Left ventricle myocardium inferior (tissue), 1 donor: ENCODE measurements around the gene PNLIPRP2. TPM values are rescaled to one million over a fixed set of nuclear protein-coding genes. Genes with fewer than 3 reads are reported as not detected.

Experiments used
- DNase-seq: peaks from one replicate; pipeline ENCODE4 v3.0.0-alpha.2; 2020
- H3K27ac ChIP-seq: fragments of 200-600 bp; replicated peaks from 2 replicates; pipeline ENCODE4 v1.8.0; 2021
- H3K27me3 ChIP-seq: fragments of 200-600 bp; 2 replicates; pipeline ENCODE4 v1.8.0; 2021; ENCODE audit warnings: low read depth
- H3K36me3 ChIP-seq: fragments of 200-600 bp; 2 replicates; pipeline ENCODE4 v1.8.0; 2021
- H3K4me1 ChIP-seq: fragments of 200-600 bp; 2 replicates; pipeline ENCODE4 v1.8.0; 2021
- H3K4me3 ChIP-seq: fragments of 200-600 bp; 2 replicates; pipeline ENCODE4 v1.8.0; 2021; ENCODE audit warnings: mild to moderate bottlenecking, moderate library complexity
- H3K9me3 ChIP-seq: fragments of 200-600 bp; replicated peaks from 2 replicates; pipeline ENCODE4 v1.8.0; 2021
- CTCF ChIP-seq: fragments of 200-600 bp; IDR thresholded peaks from 2 replicates; pipeline ENCODE4 v1.8.0; 2021; ENCODE audit warnings: antibody characterized with exemption, mild to moderate bottlenecking, borderline replicate concordance
- intact Hi-C: fragments of 100-400 bp; cut with micrococcal nuclease; formaldehyde crosslinking; loops from one replicate; pipeline ENCODE4 v1.11.0; 2022
- total RNA-seq: library from RNA; stranded (reverse); fragmentation: NEBNext Ultra II Directional; extraction: Animal tissue kit (Norgen Biotek cat#: 25700); gene quantifications from one replicate; pipeline ENCODE4 v1.2.1, GENCODE V29; 2021
- donor health status: DM: no; HTN: yes; CAD: no; lungs with severe emphysema.

The PNLIPRP2 gene
- total RNA-seq, 1 donor from 2014 or later: not detected

- Histone ChIP-seq H3K4me1 (peaks cover 27% of the 10 kb centered on the region), H3K36me3 (peaks cover 22% of the 10 kb centered on the region), H3K27me3 (no peaks in the 10 kb centered on the region), H3K27ac (no peak overlapping the region), H3K9me3 (no peaks in the 10 kb centered on the region), H3K4me3 (no peak overlapping the region)
- DNase-seq: no peak
- no peak for TF ChIP-seq CTCF
- intact Hi-C loops: loop anchor here (5.0 to 10.0 kb wide), 2 partner anchors 103 to 491 kb away; no protein-coding TSS in a partner anchor
Measured at GRCh38 chr10:116683821-116684220, 63.1 kb downstream of the PNLIPRP2 start.

- TF ChIP-seq CTCF: no peak
- Histone ChIP-seq H3K27ac (no peak overlapping the region), H3K27me3 (no peaks in the 10 kb centered on the region), H3K9me3 (no peaks in the 10 kb centered on the region), H3K4me1 (peaks cover 36% of the 10 kb centered on the region), H3K4me3 (no peak overlapping the region), H3K36me3 (peaks cover 15% of the 10 kb centered on the region)
- DNase-seq: no peak
- intact Hi-C loops: loop anchor here (5.0 to 10.0 kb wide), 2 partner anchors 103 to 490 kb away; no protein-coding TSS in a partner anchor
Measured at GRCh38 chr10:116684781-116685180, 64.0 kb downstream of the PNLIPRP2 start.

DNA sequence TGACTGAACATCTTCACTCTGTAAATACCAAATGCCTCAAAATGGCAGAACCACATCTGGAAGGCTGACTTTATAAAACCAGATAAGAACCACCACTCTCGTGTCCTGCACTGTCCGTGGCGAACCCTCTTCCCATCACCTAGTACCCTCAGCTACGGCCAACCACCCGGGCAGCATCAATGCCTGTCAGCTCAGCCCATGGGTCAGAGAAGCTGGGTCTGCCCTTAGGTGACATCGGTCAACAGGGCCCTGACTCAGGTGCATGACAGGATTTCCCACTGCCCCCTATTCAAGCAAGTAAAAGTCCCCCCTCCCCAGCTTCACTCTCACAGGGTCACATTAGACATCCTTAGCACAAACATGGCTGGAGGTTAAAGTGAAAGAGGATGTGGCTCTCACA, 65.1 kb downstream of the PNLIPRP2 start:
- Histone ChIP-seq H3K36me3 (peaks cover 15% of the 10 kb centered on the region), H3K27ac (no peak overlapping the region), H3K4me3 (no peak overlapping the region), H3K27me3 (no peaks in the 10 kb centered on the region), H3K9me3 (no peaks in the 10 kb centered on the region), H3K4me1 (peaks cover 47% of the 10 kb centered on the region)
- intact Hi-C loops: loop anchor here (10.0 kb wide), 1 partner anchor 489 kb away; no protein-coding TSS in a partner anchor
- no peak for TF ChIP-seq CTCF
- DNase-seq: no peak

GRCh38 chr10:116686632-116687031, 65.9 kb downstream of the PNLIPRP2 start:
- H3K27ac ChIP-seq: no peak overlapping the region
- no peaks in the 10 kb centered on the region for H3K9me3 ChIP-seq

DNA sequence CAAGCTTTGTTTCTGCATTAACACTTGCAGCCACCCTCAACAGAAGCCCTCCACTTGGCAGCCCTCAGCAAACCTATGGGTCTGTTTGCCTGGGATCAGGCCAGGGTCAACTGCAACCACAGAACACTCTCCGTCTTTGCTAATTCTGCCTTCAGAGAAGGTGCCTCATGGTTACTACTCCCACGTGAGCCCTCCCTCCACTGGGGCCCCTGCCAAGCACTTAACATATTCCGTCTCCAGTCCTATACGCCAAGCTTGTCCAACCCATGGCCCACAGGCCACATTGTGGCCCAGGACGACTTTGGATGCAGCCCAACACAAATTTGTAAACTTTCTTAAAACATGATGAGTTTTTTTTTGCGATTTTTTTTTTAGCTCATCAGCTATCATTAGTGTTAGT, 66.9 kb downstream of the PNLIPRP2 start:
- H3K4me1 ChIP-seq: peaks cover 56% of the 10 kb centered on the region
- no peak overlapping the region for H3K4me3 ChIP-seq
- H3K36me3 ChIP-seq: peaks cover 9% of the 10 kb centered on the region
- intact Hi-C loops: loop anchor here (10.0 kb wide), 1 partner anchor 487 kb away; no protein-coding TSS in a partner anchor
- peak overlapping the region; percentile 68 for H3K27ac ChIP-seq
- no peaks in the 10 kb centered on the region for H3K27me3 ChIP-seq
- DNase-seq: no peak
- no peak for TF ChIP-seq CTCF
- no peaks in the 10 kb centered on the region for H3K9me3 ChIP-seq

More at GRCh38 chr10:116686632-116687031, 65.9 kb downstream of the PNLIPRP2 start:
- Histone ChIP-seq H3K27me3 (no peaks in the 10 kb centered on the region), H3K4me1 (peaks cover 55% of the 10 kb centered on the region), H3K36me3 (peaks cover 9% of the 10 kb centered on the region), H3K4me3 (no peak overlapping the region)
- DNase-seq: no peak
- TF ChIP-seq CTCF: no peak
- intact Hi-C loops: loop anchor here (10.0 kb wide), 1 partner anchor 488 kb away; no protein-coding TSS in a partner anchor
